Measurements from ENCODE around the gene CENPP.

CENPP gene

DNA sequence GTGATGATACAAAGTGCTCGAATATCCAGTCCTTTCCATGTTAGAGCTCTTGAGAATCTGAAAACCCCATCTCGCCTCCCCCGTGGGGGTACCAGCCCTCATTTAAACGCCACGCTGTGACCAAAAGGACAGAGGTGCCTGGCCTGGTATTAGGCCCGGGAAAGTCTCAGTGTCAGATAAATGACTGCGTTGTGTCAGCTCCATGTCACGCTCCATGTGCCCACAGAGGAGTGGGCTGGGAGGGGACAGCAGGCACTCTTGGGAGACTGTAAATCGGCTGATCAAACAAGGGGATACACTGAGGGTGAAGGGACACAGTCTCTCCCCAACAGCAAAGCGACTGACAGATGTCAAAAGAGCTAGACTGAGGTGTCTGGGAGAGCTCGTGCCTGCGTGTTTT lies 275.7 kb downstream of the CENPP start:
- Histone ChIP-seq H3K27me3 (ENCODE audit: insufficient read depth, low read length) (no peaks in the 10 kb centered on the region), H3K4me1 (ENCODE audit: insufficient read depth, low read length) (peaks cover 6% of the 10 kb centered on the region), H3K4me3 (ENCODE audit: low read length) (no peak overlapping the region), H3K9me3 (ENCODE audit: low read length) (no peaks in the 10 kb centered on the region), H3K36me3 (ENCODE audit: insufficient read depth, low read length) (no peaks in the 10 kb centered on the region), H2AFZ (ENCODE audit: low read depth, low read length) (no peak overlapping the region)

DNA sequence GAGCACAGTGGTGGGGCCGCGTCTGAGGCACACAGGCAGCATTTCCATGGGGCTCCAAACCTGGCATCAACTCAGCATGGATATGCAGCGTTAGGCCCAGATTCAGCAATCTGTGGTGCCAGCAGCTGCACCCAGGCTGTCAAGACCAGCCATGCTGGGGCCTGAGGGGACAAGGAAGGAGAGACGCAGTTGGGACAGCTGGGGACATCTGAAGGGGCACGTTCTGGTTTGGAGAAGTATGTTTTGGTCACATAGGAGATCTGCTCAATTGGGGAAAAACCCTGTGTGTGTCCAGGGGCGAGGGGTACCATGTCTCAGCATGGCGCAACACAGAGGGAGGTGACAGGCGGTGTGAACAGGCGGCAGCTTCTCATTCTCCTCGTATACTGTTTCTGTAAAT lies 276.7 kb downstream of the CENPP start:
- H2AFZ ChIP-seq (ENCODE audit: low read depth, low read length) = no peak overlapping the region
- no peaks in the 10 kb centered on the region for H3K27me3 ChIP-seq (ENCODE audit: insufficient read depth, low read length)
- no peaks in the 10 kb centered on the region for H3K9me3 ChIP-seq (ENCODE audit: low read length)
- H3K36me3 ChIP-seq (ENCODE audit: insufficient read depth, low read length) = no peaks in the 10 kb centered on the region
- H3K4me1 ChIP-seq (ENCODE audit: insufficient read depth, low read length) = peaks cover under 1% of the 10 kb centered on the region
- H3K4me3 ChIP-seq (ENCODE audit: low read length) = no peak overlapping the region

DNA sequence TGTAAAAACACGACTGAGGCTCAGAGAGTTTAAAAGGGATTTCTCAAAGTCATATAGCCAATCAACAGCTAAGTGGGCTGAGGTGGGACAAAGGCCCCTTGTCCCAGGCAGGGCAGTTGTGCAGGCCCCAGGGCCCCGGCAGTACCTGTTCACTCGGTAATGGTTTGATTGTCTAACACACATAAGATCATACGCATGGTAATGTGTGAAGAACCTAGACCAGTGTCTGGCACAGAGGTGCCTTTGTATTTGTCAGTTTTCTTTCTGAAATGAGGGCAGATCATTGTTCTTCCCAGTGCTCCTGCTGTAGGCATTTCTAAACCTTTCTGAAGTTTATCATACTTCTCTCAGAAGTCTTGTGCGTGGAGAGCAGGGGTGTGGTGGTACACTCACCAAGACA lies 277.3 kb downstream of the CENPP start:
- no peaks in the 10 kb centered on the region for H3K9me3 ChIP-seq (ENCODE audit: low read length)
- no peaks in the 10 kb centered on the region for H3K4me1 ChIP-seq (ENCODE audit: insufficient read depth, low read length)
- no peaks in the 10 kb centered on the region for H3K27me3 ChIP-seq (ENCODE audit: insufficient read depth, low read length)
- H3K36me3 ChIP-seq (ENCODE audit: insufficient read depth, low read length) = no peaks in the 10 kb centered on the region
- no peak overlapping the region for H2AFZ ChIP-seq (ENCODE audit: low read depth, low read length)
- no peak overlapping the region for H3K4me3 ChIP-seq (ENCODE audit: low read length)

DNA sequence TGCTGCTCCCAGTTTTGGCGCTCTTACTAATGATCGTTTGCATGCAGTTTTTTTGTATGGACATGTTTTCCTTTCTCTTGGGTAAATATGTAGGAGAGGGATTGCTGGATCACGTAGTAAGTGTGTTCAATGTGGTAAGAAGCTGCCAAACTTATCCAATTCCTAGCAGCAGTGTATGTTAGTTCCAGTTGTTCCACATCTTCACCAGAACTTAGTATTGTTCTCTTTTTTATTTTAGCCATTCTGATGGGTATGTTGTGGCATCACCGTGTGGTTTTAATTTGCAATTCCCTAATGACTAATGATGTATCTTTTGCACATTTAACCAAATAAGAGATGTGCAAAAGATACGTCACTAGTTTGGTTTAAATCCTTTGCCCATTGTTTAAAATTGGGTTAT lies 278.2 kb downstream of the CENPP start:
- Histone ChIP-seq H3K36me3 (ENCODE audit: insufficient read depth, low read length) (no peaks in the 10 kb centered on the region), H2AFZ (ENCODE audit: low read depth, low read length) (no peak overlapping the region), H3K27me3 (ENCODE audit: insufficient read depth, low read length) (no peaks in the 10 kb centered on the region), H3K9me3 (ENCODE audit: low read length) (no peaks in the 10 kb centered on the region), H3K4me3 (ENCODE audit: low read length) (no peak overlapping the region), H3K4me1 (ENCODE audit: insufficient read depth, low read length) (peaks cover 7% of the 10 kb centered on the region)

DNA sequence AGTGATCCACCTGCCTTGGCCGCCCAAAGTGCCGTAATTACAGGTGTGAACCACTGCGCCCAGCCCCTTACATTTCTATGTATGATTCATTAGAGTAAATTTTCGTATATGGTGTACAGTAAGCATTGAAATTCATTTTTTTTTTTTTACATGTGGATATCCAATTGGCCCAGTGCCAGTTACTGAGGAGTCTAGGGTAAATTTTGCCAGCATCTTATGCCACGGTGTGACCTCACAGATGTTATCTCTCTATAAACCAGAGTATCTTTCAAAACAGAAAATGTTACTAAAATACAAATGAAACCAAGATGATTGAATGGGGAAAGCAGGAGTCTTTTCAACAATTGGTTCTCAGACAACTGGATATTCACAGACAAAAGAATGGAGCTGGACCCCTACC lies 279.5 kb downstream of the CENPP start:
- H3K27me3 ChIP-seq (ENCODE audit: insufficient read depth, low read length) = no peaks in the 10 kb centered on the region
- H3K9me3 ChIP-seq (ENCODE audit: low read length) = no peaks in the 10 kb centered on the region
- no peaks in the 10 kb centered on the region for H3K36me3 ChIP-seq (ENCODE audit: insufficient read depth, low read length)
- H3K4me1 ChIP-seq (ENCODE audit: insufficient read depth, low read length) = peaks cover 13% of the 10 kb centered on the region
- H3K4me3 ChIP-seq (ENCODE audit: low read length) = no peak overlapping the region
- H2AFZ ChIP-seq (ENCODE audit: low read depth, low read length) = no peak overlapping the region

DNA sequence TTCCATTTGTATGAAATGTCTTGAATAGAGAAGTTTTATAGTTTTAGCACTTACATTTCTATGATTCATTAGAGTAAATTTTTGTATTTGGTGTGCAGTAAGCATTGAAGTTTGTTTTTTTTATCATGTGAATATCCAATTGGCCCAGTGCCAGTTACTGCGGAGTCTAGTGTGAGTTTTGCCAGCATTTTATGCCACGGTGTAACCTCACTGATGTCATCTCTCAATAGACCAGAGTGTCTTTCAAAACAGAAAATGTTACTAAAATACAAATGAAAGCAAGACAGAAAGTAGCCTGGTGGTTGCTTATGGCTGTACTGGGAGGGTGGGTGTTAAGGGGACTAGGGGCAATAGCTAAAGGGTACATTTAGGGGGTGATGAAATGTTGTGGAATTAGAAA lies 281.3 kb downstream of the CENPP start:
- H3K4me3 ChIP-seq (ENCODE audit: low read length) = no peak overlapping the region
- peaks cover 13% of the 10 kb centered on the region for H3K4me1 ChIP-seq (ENCODE audit: insufficient read depth, low read length)
- no peak overlapping the region for H2AFZ ChIP-seq (ENCODE audit: low read depth, low read length)

DNA sequence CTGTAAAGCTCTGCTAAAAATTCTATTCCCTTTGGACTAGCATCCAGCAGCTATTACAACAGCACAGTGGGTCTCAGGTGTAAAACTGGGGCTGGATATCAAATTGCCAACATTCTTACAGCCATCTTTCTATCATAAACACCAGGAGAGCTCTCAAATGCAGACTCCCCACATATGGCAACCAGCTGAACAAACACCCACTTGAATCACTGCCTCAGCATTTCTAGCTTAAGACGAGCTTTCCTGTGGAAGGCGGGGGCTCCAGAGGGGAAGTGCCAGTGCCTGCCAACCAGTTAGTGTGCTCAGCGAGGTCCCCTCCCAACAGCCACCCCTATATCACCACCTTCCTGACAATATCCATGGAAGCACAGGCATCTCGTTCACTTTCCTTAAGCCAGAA lies 282.0 kb downstream of the CENPP start:
- no peak overlapping the region for H2AFZ ChIP-seq (ENCODE audit: low read depth, low read length)
- H3K4me3 ChIP-seq (ENCODE audit: low read length) = no peak overlapping the region
- H3K9me3 ChIP-seq (ENCODE audit: low read length) = no peaks in the 10 kb centered on the region
- no peaks in the 10 kb centered on the region for H3K27me3 ChIP-seq (ENCODE audit: insufficient read depth, low read length)
- peaks cover 13% of the 10 kb centered on the region for H3K4me1 ChIP-seq (ENCODE audit: insufficient read depth, low read length)
- H3K36me3 ChIP-seq (ENCODE audit: insufficient read depth, low read length) = peaks cover 11% of the 10 kb centered on the region

More for the DNA sequence above, 281.3 kb downstream of the CENPP start:
- peaks cover 6% of the 10 kb centered on the region for H3K36me3 ChIP-seq (ENCODE audit: insufficient read depth, low read length)
- no peaks in the 10 kb centered on the region for H3K27me3 ChIP-seq (ENCODE audit: insufficient read depth, low read length)
- no peaks in the 10 kb centered on the region for H3K9me3 ChIP-seq (ENCODE audit: low read length)

DNA sequence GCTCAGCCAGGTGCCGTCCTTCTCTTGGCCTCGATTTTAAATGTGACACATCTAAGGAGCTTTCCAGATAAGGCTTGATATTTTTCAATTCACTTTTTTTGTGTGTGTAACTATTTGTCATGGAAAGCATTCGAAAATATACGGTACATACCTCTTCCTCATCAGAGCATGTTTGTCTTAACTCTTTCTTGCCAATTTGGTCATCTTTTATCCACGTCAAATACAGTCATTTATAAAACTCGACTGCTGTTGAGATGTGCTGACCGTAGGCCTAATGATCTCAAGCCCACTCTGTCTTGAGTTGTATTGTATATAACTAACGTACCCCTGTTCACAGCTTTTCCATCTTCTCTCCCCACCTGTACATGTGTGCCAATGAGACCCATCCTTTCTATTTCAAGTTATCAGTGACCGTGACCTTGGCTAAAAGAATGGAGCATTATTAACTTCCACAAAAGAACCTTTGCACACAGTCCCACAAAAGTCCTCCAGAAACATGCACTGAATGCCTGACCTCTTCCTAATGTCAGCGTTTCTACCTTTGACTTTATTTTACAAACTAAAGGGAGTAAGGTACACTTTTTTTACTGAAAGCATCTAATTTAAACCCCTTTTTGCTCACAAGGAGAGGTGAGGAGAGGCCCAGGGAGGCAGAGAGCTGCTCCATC lies 282.6 kb downstream of the CENPP start:
- no peaks in the 10 kb centered on the region for H3K9me3 ChIP-seq (ENCODE audit: low read length)
- H2AFZ ChIP-seq (ENCODE audit: low read depth, low read length) = peak overlapping the region; percentile 13
- peaks cover 17% of the 10 kb centered on the region for H3K36me3 ChIP-seq (ENCODE audit: insufficient read depth, low read length)
- no peak overlapping the region for H3K4me3 ChIP-seq (ENCODE audit: low read length)
- H3K4me1 ChIP-seq (ENCODE audit: insufficient read depth, low read length) = peaks cover 13% of the 10 kb centered on the region
- H3K27me3 ChIP-seq (ENCODE audit: insufficient read depth, low read length) = no peaks in the 10 kb centered on the region

DNA sequence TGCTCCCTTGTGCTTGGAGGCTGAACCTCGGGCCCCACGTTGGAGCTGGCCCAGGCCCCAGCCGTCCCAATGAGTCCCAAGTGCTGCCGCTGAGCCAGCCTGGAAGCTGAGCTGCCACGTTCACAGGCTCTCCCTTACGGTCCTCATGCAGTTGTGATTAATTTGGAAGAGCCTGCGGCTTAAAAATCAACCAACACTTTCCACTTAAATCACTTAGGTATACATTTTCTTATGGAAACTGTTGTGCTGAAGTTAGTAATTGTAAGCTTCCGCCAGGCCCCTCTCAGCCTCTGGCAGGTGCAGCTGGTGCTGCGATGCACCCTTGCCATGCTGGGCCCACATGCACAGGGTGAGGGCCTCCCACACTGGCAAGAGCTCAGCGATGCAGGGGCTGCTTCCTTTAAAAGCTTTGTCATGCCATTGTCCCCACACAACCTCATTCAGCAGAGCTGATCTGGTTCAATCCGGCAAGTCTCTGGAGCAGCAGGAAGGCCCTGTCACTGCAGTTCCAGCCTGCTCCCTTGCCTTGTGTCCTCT lies 283.2 kb downstream of the CENPP start:
- H3K27me3 ChIP-seq (ENCODE audit: insufficient read depth, low read length) = no peaks in the 10 kb centered on the region
- H3K4me3 ChIP-seq (ENCODE audit: low read length) = peak overlapping the region; percentile 11
- H3K9me3 ChIP-seq (ENCODE audit: low read length) = no peaks in the 10 kb centered on the region
- peak overlapping the region; percentile 13 for H2AFZ ChIP-seq (ENCODE audit: low read depth, low read length)
- peaks cover 13% of the 10 kb centered on the region for H3K4me1 ChIP-seq (ENCODE audit: insufficient read depth, low read length)
- H3K36me3 ChIP-seq (ENCODE audit: insufficient read depth, low read length) = peaks cover 22% of the 10 kb centered on the region

DNA sequence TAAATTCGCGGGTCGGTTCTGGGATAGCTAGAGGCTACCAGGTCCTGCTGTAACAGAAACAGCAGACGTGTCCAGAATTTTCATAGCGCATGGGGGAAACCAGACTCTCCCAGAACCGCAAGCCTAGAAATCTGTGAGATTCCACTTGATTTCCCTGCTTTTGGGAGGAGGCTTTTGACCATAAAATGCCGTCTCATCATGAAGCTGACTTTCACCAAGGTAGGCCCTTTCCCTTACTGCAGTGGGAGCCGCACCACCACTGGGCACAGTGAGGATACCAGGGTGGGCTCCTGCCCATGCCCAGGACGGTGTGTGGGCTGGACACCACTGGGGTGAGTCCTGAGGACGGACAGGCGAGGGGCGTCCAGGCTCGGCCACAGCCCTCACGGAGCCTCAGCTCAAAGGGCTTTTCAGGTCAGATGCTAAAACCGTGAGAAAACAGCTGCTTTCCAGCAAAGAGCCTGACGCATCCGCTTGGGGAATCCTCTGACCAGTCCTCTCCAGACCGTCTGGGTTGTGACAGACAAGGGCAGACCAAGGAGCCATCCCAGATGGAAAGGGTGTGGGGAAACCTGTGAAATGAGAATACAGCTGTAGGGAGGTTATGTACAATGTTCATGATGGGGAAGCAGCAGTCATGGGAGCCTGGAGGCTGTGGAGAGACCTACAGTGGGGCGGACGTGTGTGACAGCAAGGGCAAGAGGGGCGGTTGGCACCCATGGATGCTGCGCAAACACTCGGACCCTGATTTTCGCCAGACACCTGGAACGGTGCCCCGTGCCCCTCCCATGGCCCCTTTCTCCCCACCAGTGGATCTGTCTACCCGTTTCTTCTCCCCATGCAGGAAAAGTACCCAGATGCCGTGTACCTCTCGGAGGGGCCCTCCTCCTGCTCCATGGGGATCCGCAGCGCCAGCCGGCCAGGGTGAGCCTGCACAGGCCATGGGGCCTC lies 285.0 kb downstream of the CENPP start:
- Histone ChIP-seq H2AFZ (ENCODE audit: low read depth, low read length) (no peak overlapping the region), H3K27me3 (ENCODE audit: insufficient read depth, low read length) (no peaks in the 10 kb centered on the region), H3K9me3 (ENCODE audit: low read length) (no peaks in the 10 kb centered on the region), H3K36me3 (ENCODE audit: insufficient read depth, low read length) (peaks cover 33% of the 10 kb centered on the region), H3K4me1 (ENCODE audit: insufficient read depth, low read length) (peaks cover 13% of the 10 kb centered on the region), H3K4me3 (ENCODE audit: low read length) (no peak overlapping the region)

DNA sequence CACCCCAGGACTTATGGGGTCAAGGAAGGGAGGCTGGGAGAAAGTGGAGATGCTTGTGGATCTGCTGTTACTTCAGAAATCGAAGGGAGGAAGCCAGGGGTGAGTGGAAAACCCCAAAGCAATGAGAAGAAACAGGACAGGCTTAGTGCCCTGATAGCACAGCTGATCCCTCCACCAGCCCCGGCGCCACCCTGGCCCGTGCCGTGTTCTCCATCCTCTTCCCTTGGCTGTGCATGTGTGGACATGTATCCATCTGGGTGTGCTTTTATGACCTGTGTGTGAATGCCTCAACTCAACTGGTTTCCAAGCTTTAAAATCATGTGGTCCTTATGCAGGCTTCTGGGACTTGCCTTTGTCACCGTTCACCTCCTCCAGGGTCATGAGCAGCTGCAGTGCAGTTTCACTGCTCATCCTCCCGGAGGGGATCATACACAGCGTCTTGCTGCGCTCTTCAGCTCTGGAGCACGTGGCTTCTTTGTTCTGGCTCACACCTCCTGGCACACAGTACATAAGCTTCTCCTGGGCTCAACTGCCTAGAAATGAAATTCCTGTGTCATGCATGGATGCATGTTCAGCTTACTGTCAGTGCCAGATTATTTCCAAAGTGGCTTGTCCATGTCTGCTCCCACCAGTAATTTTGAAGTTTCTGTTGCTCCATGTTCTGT lies 286.0 kb downstream of the CENPP start:
- peaks cover 38% of the 10 kb centered on the region for H3K36me3 ChIP-seq (ENCODE audit: insufficient read depth, low read length)
- peaks cover 13% of the 10 kb centered on the region for H3K4me1 ChIP-seq (ENCODE audit: insufficient read depth, low read length)
- no peaks in the 10 kb centered on the region for H3K9me3 ChIP-seq (ENCODE audit: low read length)

DNA sequence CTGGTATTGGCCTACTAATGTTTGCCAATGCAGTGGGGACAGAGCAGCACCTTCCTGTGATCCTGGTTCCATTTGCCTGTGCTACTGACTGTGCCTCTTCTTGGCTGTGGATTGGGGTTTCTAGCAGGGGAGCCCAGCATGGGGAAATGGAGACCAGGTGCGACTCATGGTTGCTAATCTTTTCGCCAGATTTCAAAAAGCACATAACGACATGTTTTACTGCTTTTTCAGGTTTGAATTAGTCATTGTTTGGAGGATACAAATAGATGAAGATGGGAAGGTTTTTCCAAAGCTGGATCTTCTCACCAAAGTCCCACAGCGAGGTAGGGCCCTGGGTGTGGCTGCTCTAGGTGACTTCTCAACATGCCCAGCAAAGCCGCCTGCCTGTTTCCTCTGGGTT lies 286.5 kb downstream of the CENPP start:
- H3K27me3 ChIP-seq (ENCODE audit: insufficient read depth, low read length) = no peaks in the 10 kb centered on the region
- H3K36me3 ChIP-seq (ENCODE audit: insufficient read depth, low read length) = peaks cover 42% of the 10 kb centered on the region
- H3K9me3 ChIP-seq (ENCODE audit: low read length) = no peaks in the 10 kb centered on the region
- H2AFZ ChIP-seq (ENCODE audit: low read depth, low read length) = no peak overlapping the region
- no peak overlapping the region for H3K4me3 ChIP-seq (ENCODE audit: low read length)
- peaks cover 13% of the 10 kb centered on the region for H3K4me1 ChIP-seq (ENCODE audit: insufficient read depth, low read length)

More for the DNA sequence above, 286.0 kb downstream of the CENPP start:
- no peaks in the 10 kb centered on the region for H3K27me3 ChIP-seq (ENCODE audit: insufficient read depth, low read length)
- no peak overlapping the region for H3K4me3 ChIP-seq (ENCODE audit: low read length)
- no peak overlapping the region for H2AFZ ChIP-seq (ENCODE audit: low read depth, low read length)

DNA sequence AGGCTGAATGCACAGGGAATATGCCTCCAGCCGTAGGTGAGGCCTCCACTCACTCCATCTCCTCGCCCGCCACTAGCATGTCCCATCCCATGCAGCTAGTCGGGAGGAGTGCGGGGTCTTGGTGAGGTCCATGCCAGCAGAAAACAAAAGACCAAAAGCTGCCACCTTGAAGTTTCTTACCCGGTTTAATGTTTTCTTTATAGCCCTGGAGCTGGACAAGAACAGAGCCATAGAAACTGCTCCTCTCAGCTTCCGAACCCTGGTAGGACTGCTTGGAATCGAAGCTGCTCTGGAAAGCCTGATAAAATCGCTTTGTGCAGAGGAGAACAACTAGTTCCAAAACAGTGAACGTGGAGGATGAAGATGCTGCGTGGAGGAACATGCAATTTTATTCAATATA lies 287.1 kb downstream of the CENPP start:
- Histone ChIP-seq H3K9me3 (ENCODE audit: low read length) (no peaks in the 10 kb centered on the region), H3K4me1 (ENCODE audit: insufficient read depth, low read length) (peaks cover 13% of the 10 kb centered on the region), H2AFZ (ENCODE audit: low read depth, low read length) (no peak overlapping the region), H3K36me3 (ENCODE audit: insufficient read depth, low read length) (peaks cover 46% of the 10 kb centered on the region), H3K27me3 (ENCODE audit: insufficient read depth, low read length) (no peaks in the 10 kb centered on the region), H3K4me3 (ENCODE audit: low read length) (no peak overlapping the region)
